ENCODE data around the gene KRTAP10-2. TPM values are rescaled to one million over a fixed set of nuclear protein-coding genes. Genes with fewer than 3 reads are reported as not detected.

Gene KRTAP10-2
- total and polyA plus RNA-seq, 2 experiments from 2014 or later: 0.24 TPM; not detected in 1

GRCh38 chr21:44517175-44517899 lies 34.0 kb downstream of the KRTAP10-2 start:
- no peaks in the 10 kb centered on the region for H3K36me3 ChIP-seq (ENCODE audit: insufficient read depth)
- Mint-ChIP-seq H3K4me3 (peak overlapping the region; percentile 6; the same call in 1 of the 3 replicates), H3K9me3 (peaks cover 3% of the 10 kb centered on the region; the same call in 1 of the 3 replicates), H3K27me3 (ENCODE audit: insufficient read depth, low read depth, poor library complexity) (peaks cover 10% of the 10 kb centered on the region), H3K36me3 (ENCODE audit: low read depth) (peaks cover 4% of the 10 kb centered on the region; the same call in 1 of the 3 replicates), H3K27ac (no peak overlapping the region), H3K4me1 (no peaks in the 10 kb centered on the region; the same call in 2 of the 3 replicates)
- no peaks in the 10 kb centered on the region for H3K4me1 ChIP-seq (ENCODE audit: insufficient read depth)
- H2AFZ ChIP-seq: no peak overlapping the region
- no peak overlapping the region for H3K4me3 ChIP-seq
- H3K4me2 ChIP-seq: no peak overlapping the region
- no peaks in the 10 kb centered on the region for H3K79me2 ChIP-seq (replicated peaks; ENCODE audit: insufficient read depth)
- DNase-seq (ENCODE audit: low spot score) (peak; percentile 55), ATAC-seq (peak; percentile 37)
- peak; percentile 57 for TF ChIP-seq POLR2AphosphoS5 (IDR thresholded peaks at IDR 0.05; ENCODE audit: low read depth)
- TF ChIP-seq ZNF331 (CRISPR knock-in tag; IDR thresholded peaks at IDR 0.05; ENCODE audit: low read depth): no peak
- no peaks in the 10 kb centered on the region for H3F3A ChIP-seq (replicated peaks; ENCODE audit: low read depth)
- no peaks in the 10 kb centered on the region for H4K20me1 ChIP-seq (replicated peaks; ENCODE audit: insufficient read depth)
- H3K27me3 ChIP-seq (ENCODE audit: insufficient read depth): no peaks in the 10 kb centered on the region
- H3K27ac ChIP-seq (ENCODE audit: low read depth): no peak overlapping the region
- H3K9me2 ChIP-seq (ENCODE audit: insufficient read depth): 0 out of 2 replicates have a peak, but pooled peaks cover 6% of the 10 kb centered on the region

- ATAC-seq (no peak), DNase-seq (ENCODE audit: low spot score) (no peak)
- Mint-ChIP-seq H3K4me3 (no peak overlapping the region), H3K36me3 (ENCODE audit: low read depth) (peaks cover 4% of the 10 kb centered on the region; the same call in 1 of the 3 replicates), H3K27me3 (ENCODE audit: insufficient read depth, low read depth, poor library complexity) (peaks cover 10% of the 10 kb centered on the region), H3K27ac (no peak overlapping the region), H3K9me3 (peaks cover 3% of the 10 kb centered on the region; the same call in 1 of the 3 replicates), H3K4me1 (no peaks in the 10 kb centered on the region; the same call in 2 of the 3 replicates)
- TF ChIP-seq EZH2phosphoT487 (IDR thresholded peaks at IDR 0.05; ENCODE audit: unreplicated experiment) (no peak), STAT1 (IDR thresholded peaks at IDR 0.05; ENCODE audit: unreplicated experiment) (no peak), ETS1 (IDR thresholded peaks at IDR 0.05) (no peak), CTCF (conservative IDR thresholded peaks at IDR 0.05; ENCODE audit: low read depth in 2 of 2) (no peak), ZNF331 (CRISPR knock-in tag; IDR thresholded peaks at IDR 0.05; ENCODE audit: low read depth) (no peak), CREB1 (CRISPR knock-in tag; IDR thresholded peaks at IDR 0.05; ENCODE audit: low read depth) (no peak)
- Histone ChIP-seq H3K4me1 (ENCODE audit: insufficient read depth) (no peaks in the 10 kb centered on the region), H3F3A (replicated peaks; ENCODE audit: low read depth) (no peaks in the 10 kb centered on the region), H4K20me1 (replicated peaks; ENCODE audit: insufficient read depth) (no peaks in the 10 kb centered on the region), H3K4me3 (no peak overlapping the region), H3K27ac (ENCODE audit: low read depth) (no peak overlapping the region), H3K9me2 (ENCODE audit: insufficient read depth) (0 out of 2 replicates have a peak, but pooled peaks cover 6% of the 10 kb centered on the region), H3K36me3 (ENCODE audit: insufficient read depth) (no peaks in the 10 kb centered on the region), H3K4me2 (no peak overlapping the region), H3K79me2 (replicated peaks; ENCODE audit: insufficient read depth) (no peaks in the 10 kb centered on the region), H3K27me3 (ENCODE audit: insufficient read depth) (no peaks in the 10 kb centered on the region), H2AFZ (no peak overlapping the region)
Measured at GRCh38 chr21:44516828-44517174, 34.5 kb downstream of the KRTAP10-2 start.

All from GM23338 (cell line).